GM18861 (cell line): ENCODE data around the gene CKS2.

Experiments
- ATAC-seq: cut with Tn5 transposase; IDR thresholded peaks from one replicate; pipeline ENCODE4 v1.9.1; 2021; ENCODE audit not compliant: unreplicated experiment

Gene CKS2

GRCh38 chr9:89346696-89347095 lies 35.7 kb downstream of the CKS2 start:
- ATAC-seq = no peak

GRCh38 chr9:89347651-89348050 lies 36.7 kb downstream of the CKS2 start:
- no peak for ATAC-seq

DNA sequence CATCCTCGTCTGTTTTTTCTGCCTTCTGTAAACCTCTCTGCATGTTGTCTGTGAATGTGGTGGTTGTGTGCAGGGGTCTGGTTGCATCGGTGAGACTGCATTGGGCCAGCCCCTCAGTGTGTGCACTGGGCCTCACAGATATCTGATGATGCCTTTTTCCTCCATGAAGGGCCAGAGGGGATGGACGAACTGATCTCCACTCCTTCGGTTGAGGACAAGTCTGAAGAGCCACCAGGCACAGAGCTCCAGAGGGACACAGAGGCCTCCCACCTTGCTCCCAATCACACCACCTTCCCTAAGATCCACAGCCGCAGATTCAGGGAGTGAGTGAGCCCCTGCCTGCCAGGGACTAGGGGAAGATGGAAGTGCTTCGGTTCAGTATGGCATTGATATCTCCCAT lies 38.6 kb downstream of the CKS2 start:
- no peak for ATAC-seq

GRCh38 chr9:89350988-89351557 lies 40.1 kb downstream of the CKS2 start:
- no peak for ATAC-seq

GRCh38 chr9:89351584-89352300 lies 40.7 kb downstream of the CKS2 start:
- no peak for ATAC-seq

DNA sequence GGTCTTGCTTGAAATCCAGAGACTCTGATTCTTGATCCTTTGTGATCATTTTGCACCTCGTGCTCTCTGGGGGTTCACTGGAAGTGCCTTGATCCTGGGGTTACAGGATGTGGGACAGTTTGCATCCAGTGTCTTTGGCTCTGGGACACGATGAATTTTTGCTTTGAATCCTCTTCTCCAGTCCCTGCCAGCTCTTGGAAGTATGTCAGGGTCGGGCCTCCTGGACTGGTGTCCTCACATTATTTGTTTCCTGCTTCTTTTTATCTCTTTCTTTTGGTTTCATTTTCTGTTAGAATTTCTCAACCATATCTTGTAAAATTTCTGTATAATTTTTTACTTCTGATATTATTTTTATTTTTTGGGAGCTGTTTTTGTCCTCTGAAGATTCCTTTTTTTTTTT lies 41.5 kb downstream of the CKS2 start:
- no peak for ATAC-seq

- ATAC-seq = no peak
Measured at GRCh38 chr9:89352874-89353649, 42.1 kb downstream of the CKS2 start.

DNA sequence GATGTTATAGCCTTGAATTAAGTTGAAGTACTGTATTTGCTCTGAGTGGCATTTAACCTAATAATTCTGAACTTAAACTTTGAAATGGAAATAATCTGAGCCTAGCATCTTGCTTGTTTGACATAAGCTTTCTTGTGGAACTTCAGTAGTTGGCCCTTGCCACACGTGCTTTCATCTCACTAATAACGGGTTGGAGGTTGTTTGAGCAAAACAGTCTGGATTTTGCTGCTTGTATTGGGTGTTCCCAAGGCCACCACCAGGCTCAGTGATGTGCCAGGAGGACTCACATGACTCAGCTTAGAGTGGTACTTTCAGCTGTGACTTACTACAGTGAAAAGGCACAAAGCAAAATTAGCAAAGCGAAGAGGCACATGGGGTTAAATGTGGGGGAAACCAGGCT lies 43.0 kb downstream of the CKS2 start:
- ATAC-seq = no peak

- ATAC-seq = no peak
Measured at GRCh38 chr9:89354471-89354870, 43.5 kb downstream of the CKS2 start.

- ATAC-seq = no peak
Measured at GRCh38 chr9:89356782-89357181, 45.8 kb downstream of the CKS2 start.

DNA sequence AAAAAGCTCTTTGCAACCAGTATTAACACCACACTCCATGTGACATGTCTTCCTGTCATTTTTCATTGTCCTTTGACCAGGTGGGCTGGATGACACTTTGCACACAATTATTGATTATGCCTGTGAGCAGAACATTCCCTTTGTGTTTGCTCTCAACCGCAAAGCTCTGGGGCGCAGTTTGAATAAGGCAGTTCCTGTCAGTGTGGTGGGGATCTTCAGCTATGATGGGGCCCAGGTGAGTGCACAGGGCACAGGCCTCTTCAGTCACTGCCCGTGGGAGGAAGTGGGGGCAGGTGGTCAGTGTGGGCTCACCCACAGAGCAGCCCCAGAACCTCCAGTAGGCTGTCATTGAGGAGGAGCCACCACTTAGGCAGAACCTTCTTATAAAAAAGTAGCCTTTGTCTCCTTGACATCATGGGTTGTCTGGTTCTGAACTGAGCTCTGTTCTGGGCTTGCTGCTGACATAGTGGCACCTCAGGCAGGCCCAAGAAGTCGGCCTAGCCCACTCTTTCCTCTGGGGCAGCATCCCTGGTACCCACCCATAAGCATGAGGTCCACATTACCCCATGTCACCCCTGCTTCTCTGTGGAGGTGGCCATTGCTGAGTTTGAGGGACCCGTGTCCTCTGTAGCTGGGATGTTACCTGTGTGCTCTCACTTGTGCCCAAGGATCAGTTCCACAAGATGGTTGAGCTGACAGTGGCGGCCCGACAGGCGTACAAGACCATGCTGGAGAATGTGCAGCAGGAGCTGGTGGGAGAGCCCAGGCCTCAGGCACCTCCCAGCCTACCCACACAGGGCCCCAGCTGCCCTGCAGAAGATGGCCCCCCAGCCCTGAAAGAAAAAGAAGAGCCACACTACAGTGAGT lies 46.6 kb downstream of the CKS2 start:
- ATAC-seq = no peak

GRCh38 chr9:89358376-89358916 lies 47.5 kb downstream of the CKS2 start:
- no peak for ATAC-seq

DNA sequence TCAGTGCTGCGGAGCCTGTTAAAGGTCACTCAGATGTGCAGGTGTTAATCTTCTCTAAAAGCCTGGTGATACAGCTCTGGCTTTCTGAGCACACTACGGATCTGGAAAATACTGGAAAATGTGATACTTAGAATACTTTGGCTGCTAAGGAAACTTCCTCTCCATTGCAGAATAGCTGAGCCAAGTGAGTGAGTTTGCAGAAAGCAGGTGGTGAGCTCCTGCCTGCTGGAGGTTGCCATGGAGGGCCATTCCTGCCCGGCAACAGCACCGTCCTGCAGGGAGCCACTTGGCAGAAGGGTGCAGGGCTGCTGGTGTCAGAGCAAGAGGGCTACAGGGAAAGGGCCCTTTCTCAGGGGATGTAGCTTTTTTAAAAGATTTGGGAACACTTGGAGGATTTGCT lies 48.0 kb downstream of the CKS2 start:
- no peak for ATAC-seq

- ATAC-seq = no peak
Measured at GRCh38 chr9:89359751-89360261, 48.8 kb downstream of the CKS2 start.

DNA sequence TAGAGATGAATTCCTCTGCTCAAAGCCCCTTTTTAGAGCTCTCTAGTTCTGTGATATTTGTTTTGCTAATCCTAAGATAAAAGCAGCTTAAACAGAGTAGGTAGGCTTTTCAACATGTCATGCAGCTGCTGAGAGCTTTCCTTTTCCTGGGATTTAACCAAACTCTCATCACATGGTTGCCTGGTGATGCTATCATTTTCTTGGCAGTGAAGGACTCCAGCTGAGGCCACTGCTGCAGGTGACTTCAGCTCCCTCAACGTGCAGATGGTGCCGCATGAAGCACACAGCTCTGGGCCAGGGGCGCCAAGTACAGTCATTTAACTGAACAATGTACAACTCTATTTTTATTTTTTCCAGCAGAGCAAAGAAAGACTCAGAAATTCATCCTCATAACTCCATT lies 49.5 kb downstream of the CKS2 start:
- ATAC-seq = no peak

GRCh38 chr9:89361031-89361430 lies 50.0 kb downstream of the CKS2 start:
- no peak for ATAC-seq

DNA sequence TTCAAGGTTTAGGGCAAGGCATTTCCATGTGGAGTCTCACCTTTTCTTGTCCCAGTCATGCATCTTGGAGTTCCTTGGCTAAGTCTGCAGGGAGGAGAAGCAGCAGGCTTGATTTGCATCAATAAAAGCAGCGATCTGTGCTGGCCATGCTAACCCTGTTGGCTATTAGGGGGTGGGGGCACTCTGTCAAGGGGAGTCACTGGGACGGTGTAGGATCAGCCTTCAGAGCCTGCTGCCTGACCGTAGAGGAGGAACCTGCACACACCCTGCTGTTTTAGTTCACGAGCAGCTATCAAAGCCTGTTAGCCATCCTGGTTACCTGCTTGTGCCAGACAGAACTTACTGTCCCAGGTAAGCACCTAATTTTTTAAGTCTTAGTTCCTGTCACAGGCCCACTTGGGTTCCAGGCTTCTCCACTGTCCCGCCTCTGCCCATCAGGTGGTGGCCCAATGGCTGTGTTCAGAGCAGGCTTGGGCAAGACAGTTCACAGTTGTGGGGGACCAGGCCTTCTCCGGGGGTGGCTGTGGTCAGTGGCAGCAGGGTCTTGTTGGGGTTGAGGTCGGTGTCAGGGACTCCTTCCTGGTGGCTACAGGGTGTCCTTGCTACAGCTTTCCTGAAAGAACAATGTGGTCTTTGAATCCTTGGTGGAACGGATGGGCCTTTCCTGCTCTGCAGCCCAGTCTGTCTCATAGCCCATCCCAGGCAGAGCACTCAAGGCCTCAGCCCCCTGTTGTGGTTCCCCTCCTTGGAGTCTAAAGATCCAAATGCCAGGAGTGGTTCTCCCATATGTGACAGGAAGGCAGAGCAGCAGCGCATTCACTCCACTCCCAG lies 51.0 kb downstream of the CKS2 start:
- no peak for ATAC-seq

- no peak for ATAC-seq
Measured at GRCh38 chr9:89362647-89363310, 51.8 kb downstream of the CKS2 start.

- no peak for ATAC-seq
Measured at GRCh38 chr9:89363311-89363670, 52.3 kb downstream of the CKS2 start.
